GM12874 (cell line): ENCODE data around the gene ANKRD11.

Source experiments
- CTCF ChIP-seq: IDR thresholded peaks from 2 replicates; pipeline ENCODE4 v1.5.1; 2011; ENCODE audit warnings: low read depth, mild to moderate bottlenecking, control low read depth, low read length, moderate library complexity; ENCODE audit not compliant: insufficient read depth

Gene ANKRD11

GRCh38 chr16:89322321-89323119 lies 167.8 kb downstream of the ANKRD11 start:
- no peak for TF ChIP-seq CTCF

- no peak for TF ChIP-seq CTCF
These were observed 169.4 kb downstream of the ANKRD11 start for GRCh38 chr16:89320782-89321501.

- TF ChIP-seq CTCF = no peak
These were observed 170.2 kb downstream of the ANKRD11 start for GRCh38 chr16:89319886-89320781.

GRCh38 chr16:89319631-89319885 lies 170.8 kb downstream of the ANKRD11 start:
- no peak for TF ChIP-seq CTCF

- TF ChIP-seq CTCF = no peak
These were observed 171.3 kb downstream of the ANKRD11 start for GRCh38 chr16:89318871-89319630.

GRCh38 chr16:89318430-89318758 lies 172.0 kb downstream of the ANKRD11 start:
- no peak for TF ChIP-seq CTCF
